ENCODE data around the gene NPTX1.

DNA sequence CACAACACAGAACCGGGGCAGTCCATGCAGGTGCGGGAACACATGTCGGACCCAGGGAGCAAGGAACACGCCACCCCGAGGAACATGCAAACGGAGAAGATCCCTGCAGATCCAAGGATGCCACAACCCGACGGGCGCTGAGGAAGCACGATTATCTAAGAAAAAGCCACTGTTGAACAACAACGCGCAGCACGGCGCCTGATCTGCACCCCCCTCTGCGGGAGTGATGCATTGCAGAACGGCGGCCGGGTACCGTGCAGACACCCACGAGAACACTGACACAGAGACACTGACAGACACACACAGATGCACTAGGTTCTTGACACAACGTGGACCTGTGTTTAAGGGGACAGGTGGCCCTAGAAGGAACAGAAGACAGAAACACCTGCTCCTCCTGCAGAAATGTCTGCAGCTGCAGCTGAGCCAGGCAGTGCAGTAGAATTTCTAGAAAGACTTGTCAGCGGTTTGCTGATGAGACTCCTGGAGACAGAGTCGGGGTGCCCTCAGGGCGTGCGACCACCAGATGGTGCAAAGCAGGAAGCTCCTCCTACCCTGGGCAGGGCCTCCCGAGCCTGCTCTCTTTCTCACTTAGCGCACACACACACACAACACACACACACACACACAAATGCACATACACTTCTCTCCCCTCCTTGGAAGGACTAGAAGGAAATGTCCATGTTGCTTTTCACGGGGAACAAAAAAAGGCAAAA, 7.5 kb downstream of the NPTX1 start:
- TF ChIP-seq CTCF (IDR thresholded peaks at IDR 0.05; ENCODE audit: insufficient read depth, low read length) = no peak
- TF ChIP-seq, protein P1, sequence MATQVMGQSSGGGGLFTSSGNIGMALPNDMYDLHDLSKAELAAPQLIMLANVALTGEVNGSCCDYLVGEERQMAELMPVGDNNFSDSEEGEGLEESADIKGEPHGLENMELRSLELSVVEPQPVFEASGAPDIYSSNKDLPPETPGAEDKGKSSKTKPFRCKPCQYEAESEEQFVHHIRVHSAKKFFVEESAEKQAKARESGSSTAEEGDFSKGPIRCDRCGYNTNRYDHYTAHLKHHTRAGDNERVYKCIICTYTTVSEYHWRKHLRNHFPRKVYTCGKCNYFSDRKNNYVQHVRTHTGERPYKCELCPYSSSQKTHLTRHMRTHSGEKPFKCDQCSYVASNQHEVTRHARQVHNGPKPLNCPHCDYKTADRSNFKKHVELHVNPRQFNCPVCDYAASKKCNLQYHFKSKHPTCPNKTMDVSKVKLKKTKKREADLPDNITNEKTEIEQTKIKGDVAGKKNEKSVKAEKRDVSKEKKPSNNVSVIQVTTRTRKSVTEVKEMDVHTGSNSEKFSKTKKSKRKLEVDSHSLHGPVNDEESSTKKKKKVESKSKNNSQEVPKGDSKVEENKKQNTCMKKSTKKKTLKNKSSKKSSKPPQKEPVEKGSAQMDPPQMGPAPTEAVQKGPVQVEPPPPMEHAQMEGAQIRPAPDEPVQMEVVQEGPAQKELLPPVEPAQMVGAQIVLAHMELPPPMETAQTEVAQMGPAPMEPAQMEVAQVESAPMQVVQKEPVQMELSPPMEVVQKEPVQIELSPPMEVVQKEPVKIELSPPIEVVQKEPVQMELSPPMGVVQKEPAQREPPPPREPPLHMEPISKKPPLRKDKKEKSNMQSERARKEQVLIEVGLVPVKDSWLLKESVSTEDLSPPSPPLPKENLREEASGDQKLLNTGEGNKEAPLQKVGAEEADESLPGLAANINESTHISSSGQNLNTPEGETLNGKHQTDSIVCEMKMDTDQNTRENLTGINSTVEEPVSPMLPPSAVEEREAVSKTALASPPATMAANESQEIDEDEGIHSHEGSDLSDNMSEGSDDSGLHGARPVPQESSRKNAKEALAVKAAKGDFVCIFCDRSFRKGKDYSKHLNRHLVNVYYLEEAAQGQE (IDR thresholded peaks at IDR 0.05; ENCODE audit: insufficient replicate concordance, low read depth) = no peak
- no peak for TF ChIP-seq POLR2AphosphoS5 (IDR thresholded peaks at IDR 0.05; ENCODE audit: low read depth)
- TF ChIP-seq SPI1 (IDR thresholded peaks at IDR 0.05; ENCODE audit: borderline replicate concordance, low read depth) = no peak
